CD14-positive monocyte (primary cell): ENCODE results near the gene LCLAT1. TPM values are rescaled to one million over a fixed set of nuclear protein-coding genes. Genes with fewer than 3 reads are reported as not detected.

Source experiments
- DNase-seq, 3 donors: peaks; one replicate each; pipeline ENCODE4 v3.0.0-alpha.2; 2011 to 2022
- H2AFZ ChIP-seq: 2 replicates; pipeline ENCODE4 v1.6.0; 2012; ENCODE audit warnings: mild to moderate bottlenecking, low read depth, low read length, inconsistent platforms; ENCODE audit not compliant: insufficient read depth, poor library complexity, severe bottlenecking
- H3K27ac ChIP-seq, 2 donors: 1 replicate in 1 of 2; 2 replicates in 1 of 2; pipeline ENCODE4 v1.5.1; 2012 to 2013; ENCODE audit warnings: low read length in 2 of 2, control low read depth in 1 of 2, inconsistent platforms in 1 of 2, low read depth in 1 of 2, mild to moderate bottlenecking in 1 of 2
- H3K27me3 ChIP-seq, 2 donors: one replicate each; pipeline versions ENCODE4 v1.6.0 to v1.6.1; 2011 to 2013; ENCODE audit warnings: low read length in 2 of 2; ENCODE audit not compliant: control insufficient read depth in 2 of 2, insufficient read depth in 2 of 2
- H3K36me3 ChIP-seq, 2 donors: replicated peaks in 1 of 2; 1 replicate in 1 of 2; 2 replicates in 1 of 2; pipeline versions ENCODE4 v1.5.1 to v1.6.1; 2012 to 2013; ENCODE audit warnings: low read length in 2 of 2, control low read depth in 1 of 2, inconsistent platforms in 1 of 2, mild to moderate bottlenecking in 1 of 2; ENCODE audit not compliant: insufficient read depth in 2 of 2, control insufficient read depth in 1 of 2
- H3K4me1 ChIP-seq, 2 donors: 1 replicate in 1 of 2; 2 replicates in 1 of 2; pipeline versions ENCODE4 v1.5.1 to v1.6.1; 2012 to 2013; ENCODE audit warnings: low read length in 2 of 2, control low read depth in 1 of 2, inconsistent platforms in 1 of 2, mild to moderate bottlenecking in 1 of 2, moderate library complexity in 1 of 2; ENCODE audit not compliant: insufficient read depth in 2 of 2, control insufficient read depth in 1 of 2
- H3K4me2 ChIP-seq: replicated peaks from 2 replicates; pipeline ENCODE3; 2012; ENCODE audit warnings: low read length, moderate library complexity, mild to moderate bottlenecking; ENCODE audit not compliant: poor library complexity, severe bottlenecking; ENCODE audit errors: extremely low read depth
- H3K4me3 ChIP-seq, 3 experiments: fragments of 200-600 bp in 1 of 3; sonication (generic) in 1 of 3; replicated peaks in 1 of 3; 1 replicate in 2 of 3; 2 replicates in 1 of 3; pipeline ENCODE4 v1.5.1; 2011 to 2013; ENCODE audit warnings: low read length in 3 of 3, mild to moderate bottlenecking in 3 of 3, control low read depth in 2 of 3, low read depth in 2 of 3, inconsistent platforms in 1 of 3, moderate library complexity in 1 of 3
- H3K79me2 ChIP-seq: 2 replicates; pipeline ENCODE4 v1.6.0; 2012; ENCODE audit warnings: mild to moderate bottlenecking, control low read depth, inconsistent platforms, low read length, moderate library complexity; ENCODE audit not compliant: insufficient read depth
- H3K9ac ChIP-seq: 2 replicates; pipeline ENCODE4 v1.6.0; 2017; ENCODE audit warnings: low read length, mild to moderate bottlenecking; ENCODE audit not compliant: insufficient read depth, poor library complexity, severe bottlenecking
- H3K9me3 ChIP-seq, 2 donors: replicated peaks in 1 of 2; 1 replicate in 1 of 2; 2 replicates in 1 of 2; pipeline versions ENCODE4 v1.5.1 to v1.6.1; 2012 to 2013; ENCODE audit warnings: low read length in 2 of 2, control low read depth in 1 of 2; ENCODE audit not compliant: control insufficient read depth in 1 of 2, insufficient read depth in 1 of 2
- H4K20me1 ChIP-seq: 2 replicates; pipeline ENCODE4 v1.6.0; 2012; ENCODE audit warnings: mild to moderate bottlenecking, low read length, control low read depth, moderate library complexity; ENCODE audit not compliant: insufficient read depth
- H3K27ac Mint-ChIP-seq, 7 donors: one replicate each; pipeline ENCODE4 v1.8.0; 2020; ENCODE audit warnings: mild to moderate bottlenecking in 7 of 7, mixed read lengths in 7 of 7, moderate library complexity in 6 of 7, inconsistent platforms in 2 of 7
- H3K27me3 Mint-ChIP-seq, 3 donors: one replicate each; pipeline ENCODE4 v1.8.0; 2021 to 2022; ENCODE audit warnings: low read depth in 3 of 3, mild to moderate bottlenecking in 3 of 3, mixed read lengths in 3 of 3, moderate library complexity in 3 of 3, inconsistent platforms in 1 of 3
- H3K36me3 Mint-ChIP-seq, 2 donors: one replicate each; pipeline ENCODE4 v1.8.0; 2020; ENCODE audit warnings: mixed read lengths in 2 of 2, inconsistent platforms in 1 of 2, mild to moderate bottlenecking in 1 of 2
- H3K4me1 Mint-ChIP-seq: one replicate; pipeline ENCODE4 v1.8.0; 2020; ENCODE audit warnings: mild to moderate bottlenecking, mixed read lengths
- H3K4me3 Mint-ChIP-seq, 2 donors: one replicate each; pipeline ENCODE4 v1.8.0; 2020; ENCODE audit warnings: mild to moderate bottlenecking in 2 of 2, mixed read lengths in 2 of 2, moderate library complexity in 1 of 2
- H3K9me3 Mint-ChIP-seq, 7 donors: one replicate each; pipeline ENCODE4 v1.8.0; 2020 to 2022; ENCODE audit warnings: mixed read lengths in 7 of 7, mild to moderate bottlenecking in 6 of 7, moderate library complexity in 6 of 7, inconsistent platforms in 2 of 7
- CTCF ChIP-seq: fragments of 200-600 bp; IDR thresholded peaks from one replicate; pipeline ENCODE4 v1.8.0; 2022; ENCODE audit warnings: antibody characterized with exemption, mild to moderate bottlenecking
- WGBS: methylation state at CpG from one replicate; pipeline ENCODE4 v1.1.5; 2013; ENCODE audit warnings: missing lambda C conversion rate; ENCODE audit not compliant: insufficient coverage; 5-methylcytosine and 5-hydroxymethylcytosine counted together
- intact Hi-C, 2 donors: fragments of 100-400 bp; cut with micrococcal nuclease; formaldehyde crosslinking; loops; one replicate each; pipeline versions ENCODE4 v1.15.0 to v1.15.1; 2023
- polyA plus RNA-seq, 3 donors: library from polyadenylated mRNA; depleted of rRNA in 1 of 3; unstranded in 2 of 3; stranded (reverse) in 1 of 3; fragments of 300-500 nt in 2 of 3; fragments of >200 nt in 1 of 3; fragmentation: Illumina TruSeq in 2 of 3; gene quantifications; 1 replicate in 2 of 3; 2 replicates in 1 of 3; pipeline ENCODE4 v1.2.3, GENCODE V29; 2012 to 2021

The LCLAT1 gene
- polyA plus RNA-seq, 3 donors: 1.2 to 5.7 (median 1.3) TPM

DNA sequence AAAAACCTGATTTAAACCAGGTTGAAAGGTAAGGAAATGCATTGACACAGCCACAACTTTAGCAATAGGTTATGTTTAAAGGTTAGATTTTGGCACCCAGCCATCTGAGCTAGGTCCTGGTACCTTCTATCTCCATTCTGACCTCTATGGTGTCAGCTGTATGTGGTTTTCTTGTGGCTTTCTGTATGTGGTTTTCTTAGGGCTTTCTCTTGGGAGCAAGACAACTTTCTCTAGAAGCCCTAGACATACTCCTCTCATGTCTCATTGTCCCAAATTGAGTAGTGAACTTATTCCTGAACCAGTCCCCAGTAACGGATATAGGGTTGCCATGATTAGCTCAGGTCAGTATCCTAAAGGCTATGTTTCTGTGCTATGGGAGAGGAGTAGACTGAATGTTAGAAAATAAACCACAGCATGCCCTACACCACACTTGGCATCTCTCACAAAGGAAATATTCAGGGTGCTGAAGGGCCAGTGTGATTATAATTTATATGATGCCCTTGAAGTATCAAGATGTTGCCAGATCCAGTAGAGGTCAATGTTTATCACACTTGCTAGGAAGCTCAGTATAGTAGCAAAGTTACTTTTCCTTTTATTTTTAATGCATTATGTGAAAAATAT lies 184.1 kb downstream of the LCLAT1 start:
- DNase-seq: no peak
- peaks cover 6% of the 10 kb centered on the region for H3K4me1 Mint-ChIP-seq
- intact Hi-C loops: no loop called here
- no peak overlapping the region for H3K27ac ChIP-seq
- H3K9ac ChIP-seq: no peak overlapping the region
- H3K4me3 Mint-ChIP-seq: no peak overlapping the region
- H2AFZ ChIP-seq: no peak overlapping the region
- H3K27me3 ChIP-seq: no peaks in the 10 kb centered on the region
- H3K36me3 Mint-ChIP-seq: peaks cover 0 to 2% of the 10 kb centered on the region in 2 donors
- no peaks in the 10 kb centered on the region for H3K36me3 ChIP-seq
- no peaks in the 10 kb centered on the region for H4K20me1 ChIP-seq
- H3K4me1 ChIP-seq: peaks cover 3 to 5% of the 10 kb centered on the region in 2 donors
- H3K9me3 Mint-ChIP-seq: no peaks in the 10 kb centered on the region
- H3K27ac Mint-ChIP-seq: no peak overlapping the region
- no peak overlapping the region for H3K4me2 ChIP-seq
- no CpG with 5 or more reads among the region's 1 CpG for WGBS
- H3K4me3 ChIP-seq: no peak overlapping the region
- H3K79me2 ChIP-seq: no peaks in the 10 kb centered on the region
- H3K27me3 Mint-ChIP-seq: no peaks in the 10 kb centered on the region
- H3K9me3 ChIP-seq: no peaks in the 10 kb centered on the region
- no peak for TF ChIP-seq CTCF

GRCh38 chr2:30633039-30633438 lies 186.0 kb downstream of the LCLAT1 start:
- TF ChIP-seq CTCF: no peak
- H3K27me3 Mint-ChIP-seq: no peaks in the 10 kb centered on the region
- no peaks in the 10 kb centered on the region for H3K9me3 Mint-ChIP-seq

More at GRCh38 chr2:30633039-30633438, 186.0 kb downstream of the LCLAT1 start:
- H3K4me3 Mint-ChIP-seq: no peak overlapping the region
- H2AFZ ChIP-seq: no peak overlapping the region
- peaks cover 9 to 12% of the 10 kb centered on the region in 2 donors for H3K4me1 ChIP-seq
- WGBS: 100% methylated on average over 3 of the region's 4 CpGs
- no peaks in the 10 kb centered on the region for H3K79me2 ChIP-seq
- no peak overlapping the region for H3K9ac ChIP-seq
- no peaks in the 10 kb centered on the region for H3K9me3 ChIP-seq
- H4K20me1 ChIP-seq: no peaks in the 10 kb centered on the region
- H3K27ac ChIP-seq: no peak overlapping the region
- H3K4me3 ChIP-seq: no peak overlapping the region
- DNase-seq: no peak
- H3K4me1 Mint-ChIP-seq: peaks cover 16% of the 10 kb centered on the region
- no peak overlapping the region for H3K27ac Mint-ChIP-seq
- intact Hi-C loops: no loop called here
- peaks cover 0 to 2% of the 10 kb centered on the region in 2 donors for H3K36me3 Mint-ChIP-seq
- no peak overlapping the region for H3K4me2 ChIP-seq
- no peaks in the 10 kb centered on the region for H3K27me3 ChIP-seq
- no peaks in the 10 kb centered on the region for H3K36me3 ChIP-seq
